ENCODE data around the gene EIF6.
"Not testable (repeated sequence)": the region's sequence is repeated elsewhere in the genome, so short reads cannot be mapped to it uniquely, and the experiment has no call there.

Gene EIF6

DNA sequence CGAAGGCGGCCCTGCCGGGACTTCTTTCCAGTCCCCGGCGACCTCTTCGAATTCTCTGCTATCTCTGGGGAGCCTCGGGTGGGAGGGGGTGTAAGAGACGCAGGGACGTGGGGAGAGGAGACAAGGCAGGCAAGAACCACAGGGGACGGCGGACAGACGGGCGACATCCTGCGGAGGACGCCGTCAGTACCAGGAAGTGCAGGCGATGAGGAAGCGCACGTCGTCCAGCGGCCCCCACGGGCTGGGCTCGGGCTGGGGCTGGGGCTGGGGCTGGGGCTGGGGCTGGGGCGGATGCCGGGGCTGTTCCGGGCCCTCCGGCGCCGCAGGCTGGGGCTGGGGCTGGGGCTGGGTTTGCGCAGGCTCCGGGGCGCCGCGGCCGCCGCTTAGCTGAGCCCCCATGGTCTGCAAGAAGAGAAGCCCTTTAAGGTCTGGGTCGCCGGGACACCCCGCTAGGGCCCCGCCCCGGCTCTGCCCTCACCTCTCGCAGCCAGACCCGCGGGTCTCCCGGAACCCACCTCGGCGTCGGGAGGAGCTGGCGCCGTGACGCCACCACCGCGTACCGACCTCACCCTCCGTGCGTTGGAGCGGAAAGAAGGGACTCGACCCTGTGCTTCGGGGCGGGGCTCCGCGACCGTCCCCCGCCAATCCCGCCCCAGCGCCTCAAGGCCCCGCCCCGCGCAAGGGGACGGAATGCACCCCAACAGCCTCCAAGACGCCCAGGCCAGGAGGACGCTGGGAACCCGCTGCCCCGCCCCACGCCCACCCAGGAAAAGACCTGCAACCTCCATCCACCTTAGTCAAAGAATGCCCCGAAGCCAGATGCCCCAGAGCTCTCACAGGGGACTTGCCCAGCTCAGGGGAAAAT lies 6.8 kb downstream of the EIF6 start, which contains the start of gene MMP24OS:
TSS of gene MMP24OS (minus strand) at position 592 of the 865 bp plus-strand sequence. CDS start at position 399, 193 bp downstream.
- DNase-seq: peak; percentile 87

DNA sequence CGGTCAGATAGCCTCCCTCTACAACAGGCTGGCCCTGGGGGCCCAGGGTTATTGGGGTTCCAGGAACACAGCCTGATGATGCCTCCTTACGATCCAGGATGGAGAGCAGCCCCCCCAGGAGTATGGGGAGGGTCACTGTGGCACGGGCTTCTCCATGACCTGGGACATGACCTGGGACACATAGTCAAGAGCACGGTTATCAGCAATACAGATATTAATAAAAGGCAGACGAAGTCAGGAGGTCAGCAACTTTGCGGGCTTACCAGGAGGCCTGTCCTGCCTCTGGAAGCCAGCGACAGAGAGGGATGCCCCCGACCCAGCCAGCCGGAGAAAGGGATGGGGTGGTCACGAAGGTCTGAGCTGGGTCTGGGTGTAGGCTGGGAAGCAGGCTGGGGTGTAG lies 7.4 kb downstream of the EIF6 start:
- no peak for DNase-seq

DNA sequence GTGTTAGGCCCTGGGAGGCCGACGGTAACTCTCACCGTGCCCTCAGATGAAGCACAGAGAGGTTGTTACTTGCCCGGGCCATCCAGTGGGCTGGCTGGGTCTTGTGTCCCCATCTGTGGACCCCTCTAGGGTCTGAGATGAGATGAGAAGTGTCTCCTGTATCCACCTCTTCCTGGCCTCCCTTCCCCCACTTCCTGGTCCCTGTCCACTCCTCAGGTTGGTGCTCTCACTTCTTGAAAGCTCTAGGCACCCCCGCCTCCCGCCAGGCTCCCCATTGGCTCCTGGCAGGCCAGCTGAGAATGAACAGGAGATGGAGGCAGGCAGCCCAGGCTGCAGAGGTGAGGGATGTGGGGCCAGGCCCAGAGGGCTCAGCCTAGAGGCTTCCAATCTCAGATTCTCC lies 8.2 kb downstream of the EIF6 start:
- DNase-seq: no peak

DNA sequence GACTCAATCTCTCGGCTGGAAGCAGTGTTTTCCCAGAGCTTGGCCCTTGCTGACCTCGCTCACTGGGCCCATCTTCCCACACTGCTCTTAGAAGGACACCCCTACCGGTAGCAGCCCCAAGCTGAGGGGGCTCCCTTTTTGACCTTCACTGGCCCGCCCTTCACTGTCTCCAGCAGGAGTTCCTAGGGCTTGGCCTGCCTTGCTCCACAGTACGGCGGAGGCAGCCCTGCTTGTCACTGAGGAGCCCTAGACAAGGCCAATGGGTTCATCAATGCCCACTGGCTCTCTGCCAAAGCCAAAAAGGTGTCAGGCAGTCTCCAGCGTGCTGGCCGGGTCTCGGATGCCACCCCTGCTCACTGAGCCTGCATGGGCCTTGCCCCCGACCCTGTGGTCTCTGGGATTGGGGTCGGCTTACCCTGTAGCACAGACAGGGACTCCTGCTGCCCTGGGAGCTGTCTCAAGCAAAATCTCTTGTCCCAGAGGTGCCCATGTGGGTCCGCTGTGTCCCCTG lies 8.8 kb downstream of the EIF6 start:
- no peak for DNase-seq

DNA sequence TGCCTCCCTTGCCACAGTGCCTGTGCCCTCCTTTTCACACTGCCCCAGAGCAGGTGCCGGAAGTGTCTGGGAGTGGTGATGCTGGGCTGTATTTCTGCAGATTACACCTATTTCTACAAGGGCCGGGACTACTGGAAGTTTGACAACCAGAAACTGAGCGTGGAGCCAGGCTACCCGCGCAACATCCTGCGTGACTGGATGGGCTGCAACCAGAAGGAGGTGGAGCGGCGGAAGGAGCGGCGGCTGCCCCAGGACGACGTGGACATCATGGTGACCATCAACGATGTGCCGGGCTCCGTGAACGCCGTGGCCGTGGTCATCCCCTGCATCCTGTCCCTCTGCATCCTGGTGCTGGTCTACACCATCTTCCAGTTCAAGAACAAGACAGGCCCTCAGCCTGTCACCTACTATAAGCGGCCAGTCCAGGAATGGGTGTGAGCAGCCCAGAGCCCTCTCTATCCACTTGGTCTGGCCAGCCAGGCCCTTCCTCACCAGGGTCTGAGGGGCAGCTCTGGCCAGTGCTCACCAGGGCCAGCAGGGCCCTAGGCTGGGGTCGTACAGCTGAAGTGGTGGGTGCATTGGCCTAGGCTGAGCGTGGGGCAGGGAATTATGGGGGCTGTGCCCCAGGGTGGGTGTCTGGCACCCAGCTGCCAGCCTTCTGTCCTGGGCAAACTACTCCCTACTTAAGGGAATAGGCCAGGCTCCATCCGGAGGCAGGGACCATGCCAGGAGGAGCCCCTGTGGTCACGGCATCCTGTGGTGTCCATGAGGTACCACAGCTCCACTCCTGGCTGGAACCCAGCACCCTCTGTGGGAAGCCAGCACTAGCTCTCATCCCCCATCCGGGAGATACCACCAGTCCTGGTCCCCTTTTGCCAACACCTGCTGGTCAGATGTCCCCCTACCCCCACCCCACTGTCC lies 10.1 kb downstream of the EIF6 start:
- no peak for DNase-seq

DNA sequence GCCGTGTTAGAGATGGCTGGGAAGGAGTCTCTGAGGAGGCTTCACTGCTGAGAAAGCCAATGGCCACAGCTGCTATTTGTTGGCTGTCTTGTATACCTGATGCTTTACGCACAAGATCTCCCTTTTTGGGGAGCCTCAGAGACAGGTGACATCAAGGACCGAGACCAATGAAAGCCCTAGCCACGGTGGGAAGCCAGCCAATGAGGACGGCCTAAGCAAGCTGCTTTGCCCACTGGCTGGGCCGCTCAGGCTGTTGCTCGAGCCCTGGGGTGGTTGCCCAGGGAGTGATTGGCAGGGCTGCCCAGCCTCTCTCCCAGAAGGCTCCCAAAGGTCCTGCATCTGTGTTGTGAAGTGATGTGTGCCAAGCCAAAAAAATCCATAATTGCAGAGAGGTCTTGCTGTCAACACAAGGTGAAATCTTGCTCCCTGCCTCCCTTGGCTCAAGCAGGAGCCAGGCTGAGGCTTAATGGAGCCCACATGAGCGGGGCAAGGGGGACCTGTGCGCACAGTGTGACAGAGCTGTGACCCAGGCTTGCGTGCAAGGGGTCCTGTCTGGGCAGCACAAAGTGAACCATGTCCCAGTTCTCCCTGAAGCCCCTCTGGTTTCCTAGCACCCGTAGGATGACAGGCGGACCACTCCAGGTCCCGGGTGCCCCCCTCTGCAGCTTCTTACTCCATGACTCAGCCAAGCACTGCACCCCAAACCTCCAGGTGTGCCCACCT lies 11.0 kb downstream of the EIF6 start:
- no peak for DNase-seq

DNA sequence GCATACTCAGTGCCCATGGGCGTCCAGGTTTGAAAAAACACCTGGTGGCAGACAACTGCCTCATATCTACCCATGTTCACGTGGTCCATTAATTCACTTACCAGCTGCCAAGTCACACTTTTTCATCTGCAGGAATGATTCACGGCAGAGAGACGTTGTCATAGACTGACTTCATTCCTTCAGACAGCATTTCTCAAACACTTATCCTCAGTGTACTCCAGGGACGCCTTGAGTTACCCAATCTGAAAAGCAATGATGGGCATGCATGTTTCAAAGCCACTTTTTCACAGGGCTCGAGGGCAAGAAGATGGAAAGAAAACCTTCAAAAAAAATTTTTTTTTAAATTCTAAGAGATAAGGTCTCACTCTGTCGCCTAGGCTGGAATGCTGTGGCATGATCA lies 12.7 kb downstream of the EIF6 start:
- DNase-seq: no peak

DNA sequence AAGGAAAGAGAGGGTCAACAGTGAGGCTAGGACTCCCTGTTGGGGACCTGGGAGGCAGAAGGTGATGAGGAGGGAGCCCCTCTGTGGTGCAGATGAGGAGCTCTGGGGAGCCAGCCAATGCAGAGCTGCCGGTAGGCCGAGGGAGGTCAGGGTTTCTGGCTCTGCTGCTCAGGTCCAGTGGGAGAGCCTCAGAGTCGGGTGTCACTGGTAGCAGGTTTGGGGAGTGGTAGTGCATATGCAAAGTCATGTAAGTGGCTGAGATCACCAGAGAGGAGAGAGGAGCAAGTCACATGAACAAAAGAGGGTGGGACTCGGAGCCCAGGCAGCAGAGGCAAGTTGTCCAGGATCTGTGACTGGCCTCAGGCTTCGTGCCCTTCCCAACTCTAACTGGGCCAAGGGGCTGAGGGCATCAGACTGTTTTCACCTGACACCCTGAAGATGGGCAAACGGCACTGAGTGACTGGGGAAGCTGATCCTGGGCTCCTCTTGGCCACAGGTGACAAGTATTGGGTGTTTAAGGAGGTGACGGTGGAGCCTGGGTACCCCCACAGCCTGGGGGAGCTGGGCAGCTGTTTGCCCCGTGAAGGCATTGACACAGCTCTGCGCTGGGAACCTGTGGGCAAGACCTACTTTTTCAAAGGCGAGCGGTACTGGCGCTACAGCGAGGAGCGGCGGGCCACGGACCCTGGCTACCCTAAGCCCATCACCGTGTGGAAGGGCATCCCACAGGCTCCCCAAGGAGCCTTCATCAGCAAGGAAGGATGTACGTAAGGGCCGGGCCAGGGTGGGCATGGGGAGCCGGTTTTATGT lies 13.3 kb downstream of the EIF6 start:
- DNase-seq: no peak

DNA sequence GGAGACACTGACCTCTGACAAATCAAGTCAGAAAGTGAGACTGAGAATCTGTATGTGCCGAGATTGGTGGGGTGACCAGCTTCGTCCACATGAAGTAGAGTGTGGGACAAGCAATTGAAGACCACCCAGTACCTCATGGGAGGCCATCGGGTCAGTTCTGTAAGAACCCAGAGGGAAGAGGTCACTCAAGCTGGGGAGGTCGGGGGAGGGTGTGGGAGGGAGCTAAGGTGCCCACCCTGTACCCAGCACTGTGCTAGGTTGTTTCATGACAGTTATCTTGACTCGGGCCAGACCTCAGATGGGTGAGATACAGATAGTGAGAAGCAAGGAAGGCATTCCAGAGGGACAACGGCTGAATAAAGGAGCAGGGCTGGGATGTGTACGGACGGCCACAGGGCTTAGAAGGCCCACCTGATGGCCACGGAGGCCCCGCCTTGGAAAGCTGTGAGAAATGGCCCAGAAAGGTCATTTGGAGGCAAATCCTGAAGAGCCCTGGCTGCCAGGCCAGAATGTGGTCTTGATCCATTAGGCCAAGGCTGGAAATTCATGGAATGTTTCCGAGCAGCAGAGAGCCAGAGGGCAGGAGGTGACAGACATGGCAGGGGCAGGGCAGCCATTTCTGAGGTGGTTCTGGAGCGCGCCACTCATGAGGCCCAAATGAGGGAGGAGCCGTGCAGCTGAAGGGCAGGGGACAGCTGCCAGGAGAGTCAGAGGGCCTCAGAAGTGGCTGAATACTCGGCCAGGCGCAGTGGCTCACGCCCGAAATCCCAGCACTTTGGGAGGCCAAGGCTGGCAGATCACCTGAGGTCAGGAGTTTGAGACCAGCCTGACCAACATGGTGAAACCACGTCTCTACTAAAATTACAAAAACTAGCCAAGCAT lies 14.3 kb downstream of the EIF6 start:
- no peak for DNase-seq

DNA sequence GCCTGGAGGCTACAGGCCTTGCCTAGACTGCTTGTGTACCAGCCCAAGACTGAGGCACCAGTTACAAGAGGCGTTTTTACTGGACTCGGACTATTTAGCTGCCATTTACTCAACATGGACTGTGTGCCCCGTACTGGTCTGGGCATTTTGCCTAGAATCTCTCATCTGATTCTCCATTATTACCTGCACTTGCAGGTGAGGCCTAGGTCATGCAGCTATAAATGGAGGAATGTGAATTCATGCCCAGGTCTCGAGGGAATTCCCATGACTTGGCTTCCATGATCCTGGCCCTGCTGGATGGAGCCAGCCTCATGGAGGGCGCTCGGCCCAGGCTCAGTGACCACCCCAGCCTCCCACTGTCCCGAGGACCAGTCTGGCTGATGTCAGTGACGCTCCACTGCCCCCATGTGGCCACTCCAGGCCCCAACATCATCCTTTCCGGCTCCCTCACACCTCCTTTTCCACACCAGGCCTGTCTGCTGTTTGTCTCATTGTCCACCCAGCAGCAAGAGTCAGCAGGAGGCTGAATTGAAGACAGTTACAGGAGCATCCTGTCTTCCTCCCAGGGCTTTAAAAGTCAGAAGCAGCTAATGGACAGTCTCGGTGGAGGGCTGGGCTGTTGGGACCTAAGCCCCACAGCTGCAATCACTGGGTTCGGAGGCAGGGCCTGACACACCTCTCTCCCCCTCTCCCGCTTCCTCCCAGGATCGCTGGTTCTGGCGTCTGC lies 15.4 kb downstream of the EIF6 start:
- peak; percentile 43 for DNase-seq

DNA sequence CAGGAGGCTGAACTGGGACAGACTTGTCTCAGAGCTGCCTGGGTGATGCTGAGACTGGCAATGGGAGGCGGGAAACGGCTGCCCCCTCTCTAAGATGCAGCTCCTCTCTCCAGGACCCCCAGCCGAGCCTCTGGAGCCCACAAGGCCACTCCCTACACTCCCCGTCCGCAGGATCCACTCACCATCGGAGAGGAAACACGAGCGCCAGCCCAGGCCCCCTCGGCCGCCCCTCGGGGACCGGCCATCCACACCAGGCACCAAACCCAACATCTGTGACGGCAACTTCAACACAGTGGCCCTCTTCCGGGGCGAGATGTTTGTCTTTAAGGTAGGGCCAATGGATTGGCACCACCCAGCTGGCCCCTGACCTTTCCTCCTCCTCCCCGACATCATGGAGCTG lies 17.5 kb downstream of the EIF6 start:
- no peak for DNase-seq

DNA sequence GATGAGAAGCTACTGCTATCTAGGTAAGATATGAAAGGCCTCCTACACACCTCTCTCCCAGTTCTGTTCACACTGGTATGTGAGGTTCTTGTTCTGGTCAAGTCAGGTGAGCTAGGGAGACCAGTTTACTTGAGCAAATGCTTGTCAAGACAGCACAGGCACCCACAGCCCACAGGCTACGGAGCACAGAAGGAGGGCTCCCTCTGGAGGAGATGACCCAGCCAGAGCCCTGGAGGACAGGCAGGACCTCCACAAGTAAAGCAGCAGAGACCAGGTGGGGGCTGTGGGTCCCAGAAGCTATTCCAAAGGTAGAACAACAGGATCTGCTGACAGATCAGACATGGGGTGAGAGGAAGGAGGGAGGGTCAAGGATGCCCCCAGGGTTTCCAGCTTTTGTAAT lies 19.8 kb downstream of the EIF6 start:
- DNase-seq: peak; percentile 24

DNA sequence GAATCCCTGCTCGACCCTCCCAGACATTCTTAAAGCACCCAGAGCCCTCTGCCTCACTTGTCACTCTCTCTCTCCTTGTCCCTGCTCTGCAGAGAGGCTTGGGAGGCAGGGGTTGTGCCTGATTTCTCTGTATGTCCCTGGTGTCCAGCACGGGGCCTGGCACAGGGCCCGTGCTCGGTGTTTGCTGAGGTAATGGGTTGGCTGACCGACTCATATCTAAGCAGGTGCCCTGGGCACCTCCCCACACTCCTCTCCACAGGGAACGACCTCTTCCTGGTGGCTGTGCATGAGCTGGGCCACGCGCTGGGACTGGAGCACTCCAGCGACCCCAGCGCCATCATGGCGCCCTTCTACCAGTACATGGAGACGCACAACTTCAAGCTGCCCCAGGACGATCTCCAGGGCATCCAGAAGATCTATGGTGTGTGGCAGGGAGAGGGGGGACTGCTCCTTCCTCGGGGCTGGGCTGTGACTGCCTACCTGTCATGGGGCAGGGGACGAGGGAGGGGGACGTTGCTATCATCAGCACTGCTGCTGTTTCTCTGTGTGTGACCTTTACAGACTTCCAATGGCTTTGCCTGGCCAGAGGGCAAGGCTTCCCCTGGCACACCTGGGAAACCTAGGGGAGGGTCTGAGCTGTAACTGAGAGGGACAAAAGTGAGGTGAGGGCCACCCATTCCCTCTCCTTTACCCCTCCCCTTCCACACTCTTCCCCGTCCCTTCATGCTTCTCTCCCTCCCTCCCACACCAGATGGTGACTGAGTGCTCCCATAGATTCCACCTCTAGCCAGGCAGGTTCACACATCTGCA lies 20.8 kb downstream of the EIF6 start:
- no peak for DNase-seq

DNA sequence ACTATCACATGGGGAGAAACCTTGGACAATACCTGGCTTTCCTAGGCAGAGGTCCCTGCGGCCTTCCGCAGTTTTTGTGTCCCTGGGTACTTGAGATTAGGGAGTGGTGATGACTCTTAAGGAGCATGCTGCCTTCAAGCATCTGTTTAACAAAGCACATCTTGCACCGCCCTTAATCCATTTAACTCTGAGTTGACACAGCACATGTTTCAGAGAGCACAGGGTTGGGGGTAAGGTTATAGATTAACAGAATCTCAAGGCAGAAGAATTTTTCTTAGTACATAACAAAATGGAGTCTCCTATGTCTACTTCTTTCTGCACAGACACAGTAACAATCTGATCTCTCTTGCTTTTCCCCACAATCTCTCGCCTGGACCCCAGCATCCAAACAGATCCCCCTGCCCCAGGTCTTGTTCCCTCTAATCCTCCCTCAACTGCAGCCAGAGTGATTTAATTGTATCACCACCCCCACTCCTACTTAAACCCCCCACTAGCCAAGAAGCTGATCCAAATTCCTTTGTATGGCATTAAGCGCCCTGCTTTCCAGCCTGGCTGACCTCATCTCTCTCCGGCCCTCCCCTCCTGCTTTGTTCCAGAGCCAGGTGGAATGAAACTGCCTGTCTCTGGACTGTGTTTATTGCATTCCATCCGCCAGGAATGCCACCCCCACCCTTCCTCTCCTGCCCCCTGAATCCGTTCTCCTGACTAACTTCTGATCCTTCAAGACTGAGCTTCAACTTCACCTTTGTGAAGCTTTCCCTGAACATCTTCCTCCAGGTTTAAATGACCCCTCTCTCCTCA lies 21.6 kb downstream of the EIF6 start:
- peak; percentile 14 for DNase-seq

DNA sequence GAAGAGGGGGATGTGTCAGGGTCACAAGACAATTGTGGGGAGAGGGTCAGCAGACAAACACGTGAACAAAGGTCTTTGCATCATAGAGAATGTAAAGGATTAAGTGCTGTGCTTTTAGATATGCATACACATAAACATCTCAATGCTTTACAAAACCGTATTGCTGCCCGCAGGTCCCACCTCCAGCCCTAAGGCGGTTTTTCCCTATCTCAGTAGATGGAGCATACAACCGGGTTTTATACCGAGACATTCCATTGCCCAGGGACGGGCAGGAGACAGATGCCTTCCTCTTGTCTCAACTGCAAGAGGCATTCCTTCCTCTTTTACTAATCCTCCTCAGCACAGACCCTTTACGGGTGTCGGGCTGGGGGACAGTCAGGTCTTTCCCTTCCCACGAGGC lies 22.3 kb downstream of the EIF6 start:
- not testable (repeated sequence) for DNase-seq

DNA sequence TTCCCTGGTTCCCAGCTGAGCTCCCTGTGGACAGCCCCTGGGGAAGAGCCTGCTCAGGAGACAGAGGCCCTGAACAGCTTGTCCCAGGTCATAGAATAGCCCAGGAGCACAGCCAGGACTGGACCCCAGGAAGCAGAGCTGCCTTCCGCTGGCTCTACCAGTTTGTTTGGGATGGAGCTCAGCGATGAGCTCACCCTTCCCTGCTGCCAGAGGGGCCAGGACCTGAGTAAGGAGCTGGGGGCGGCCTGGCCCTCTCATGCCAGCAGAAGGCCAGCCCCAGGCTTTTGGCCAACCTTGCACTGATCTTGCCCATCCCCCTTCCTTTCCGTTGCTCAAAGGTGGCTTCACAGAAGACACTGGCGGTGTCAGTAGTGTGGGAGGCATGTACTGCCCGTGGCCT lies 24.1 kb downstream of the EIF6 start:
- no peak for DNase-seq

DNA sequence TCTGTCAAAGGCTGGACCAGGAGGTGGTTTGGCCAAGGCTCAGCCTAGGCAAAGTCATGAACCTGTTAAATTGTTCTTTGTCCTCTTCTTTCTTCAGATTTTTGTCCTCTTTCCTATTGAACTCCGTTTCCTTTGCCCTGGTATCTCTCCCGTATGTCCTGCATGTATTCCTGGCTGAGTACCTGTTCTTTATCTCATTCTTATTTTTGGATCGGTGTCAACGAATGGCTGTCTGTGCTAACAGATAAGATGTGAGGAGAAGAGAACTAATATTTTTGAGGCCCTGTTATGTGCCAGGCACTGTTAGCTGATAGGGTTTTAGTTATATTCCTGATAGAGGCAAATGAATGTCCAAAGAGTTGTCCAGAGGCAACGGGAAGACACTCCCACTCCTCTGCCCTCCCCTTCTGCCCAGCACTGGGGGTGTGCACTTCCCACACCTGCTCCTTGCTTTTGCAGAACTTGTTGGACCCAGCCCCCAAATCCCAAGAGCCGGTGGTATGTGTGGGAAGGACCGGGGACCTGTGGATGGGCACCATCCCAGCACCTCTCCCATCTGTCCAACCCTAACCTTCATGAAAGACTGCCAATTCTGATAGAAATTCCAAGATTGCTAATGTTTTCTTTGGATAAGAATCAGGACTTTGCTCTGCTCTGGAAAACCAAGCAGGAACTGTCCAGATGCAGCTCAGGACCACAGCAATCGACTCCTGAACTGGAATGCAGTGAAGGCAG lies 27.2 kb downstream of the EIF6 start:
- DNase-seq: no peak
